Measurements from ENCODE around the gene APOL4. TPM values are rescaled to one million over a fixed set of nuclear protein-coding genes. Genes with fewer than 3 reads are reported as not detected.

APOL4 gene
- total and polyA plus RNA-seq, 2 donors (not counting 1 experiment from before 2014, with no cell fraction given), result 0.03 TPM; not detected in 1

DNA sequence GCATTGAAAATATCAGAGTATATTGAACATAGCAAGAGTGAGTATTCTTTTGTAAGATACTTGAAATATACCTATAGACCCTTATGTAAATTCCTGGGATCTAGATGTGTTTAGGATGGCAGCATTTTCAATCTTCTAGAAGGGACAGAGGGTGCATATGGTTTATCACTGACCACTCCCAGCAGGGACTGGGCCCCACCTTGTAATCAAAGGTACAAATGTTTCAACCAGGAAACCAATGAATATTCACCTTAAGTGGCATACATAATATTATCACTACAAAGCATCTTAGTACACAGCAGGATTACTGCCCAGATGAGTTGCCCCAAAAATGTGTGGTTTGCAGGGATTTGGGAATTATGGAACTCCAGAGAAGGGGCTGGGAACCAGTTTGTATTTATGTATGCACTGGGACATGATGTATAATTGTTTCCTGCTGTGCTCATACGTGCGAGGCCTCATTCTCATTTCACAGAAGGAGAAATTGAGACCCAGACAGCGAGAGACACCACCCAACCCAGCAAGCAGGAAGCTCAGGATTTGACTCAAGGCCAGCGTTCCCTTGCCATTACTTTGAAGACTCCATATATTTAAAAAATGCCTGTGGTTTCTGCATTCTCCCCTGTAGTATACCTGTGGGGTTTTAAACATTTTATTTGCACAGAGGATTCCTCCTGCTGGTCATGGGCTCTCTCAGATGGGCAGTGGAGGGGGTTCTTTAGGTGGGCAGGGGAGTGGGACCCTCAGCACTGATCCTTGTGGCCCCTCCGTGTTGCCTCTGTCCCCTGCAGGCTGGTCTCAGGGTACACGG, 5.2 kb downstream of the APOL4 start:
- H3K27me3 ChIP-seq (replicated peaks in 1 of 4; ENCODE audit: control extremely low read depth in 1 of 4, control insufficient read depth in 3 of 4, insufficient read depth in 4 of 4, low read length in 3 of 4), result peaks cover 0 to 13% (median 0%) of the 10 kb centered on the region in 4 experiments
- no peaks in the 10 kb centered on the region for H3K79me2 ChIP-seq (ENCODE audit: control insufficient read depth, insufficient read depth, low read length)
- H2AFZ ChIP-seq (ENCODE audit: insufficient read depth, low read depth, low read length, poor library complexity, severe bottlenecking), result no peak overlapping the region
- H3K27ac ChIP-seq (ENCODE audit: low read length in 2 of 2), result no peak overlapping the region
- H3K9ac ChIP-seq (ENCODE audit: low read length), result no peak overlapping the region
- peaks cover 7 to 16% of the 10 kb centered on the region in 2 donors for H3K4me1 ChIP-seq (ENCODE audit: control insufficient read depth in 2 of 2, insufficient read depth in 2 of 2, low read length in 2 of 2)
- ChIA-PET POLR2A (no interaction called here), CTCF (interaction anchor here (1.0 to 2.3 kb wide), 5 partner anchors 44 to 290 kb away, joined by 3 to 19 read pairs (median 4); no protein-coding TSS in a partner anchor)
- Mint-ChIP-seq H3K9me3 (ENCODE audit: insufficient read depth) (no peaks in the 10 kb centered on the region), H3K27ac (no peak overlapping the region), H3K27me3 (peaks cover 20% of the 10 kb centered on the region), H3K4me1 (peaks cover 19% of the 10 kb centered on the region), H3K4me3 (no peak overlapping the region)
- no peak overlapping the region for H3K4me3 ChIP-seq (ENCODE audit: control extremely low read depth in 1 of 5, extremely low read depth in 1 of 5, insufficient read depth in 1 of 5, low read depth in 2 of 5, low read length in 4 of 5)
- DNase-seq (no peak), ATAC-seq (ENCODE audit: low read depth) (no peak)
- TF ChIP-seq EZH2 (IDR thresholded peaks at IDR 0.05; ENCODE audit: borderline replicate concordance, insufficient read depth, low read depth, low read length, poor library complexity, severe bottlenecking), result no peak
- TF ChIP-seq, protein P1, sequence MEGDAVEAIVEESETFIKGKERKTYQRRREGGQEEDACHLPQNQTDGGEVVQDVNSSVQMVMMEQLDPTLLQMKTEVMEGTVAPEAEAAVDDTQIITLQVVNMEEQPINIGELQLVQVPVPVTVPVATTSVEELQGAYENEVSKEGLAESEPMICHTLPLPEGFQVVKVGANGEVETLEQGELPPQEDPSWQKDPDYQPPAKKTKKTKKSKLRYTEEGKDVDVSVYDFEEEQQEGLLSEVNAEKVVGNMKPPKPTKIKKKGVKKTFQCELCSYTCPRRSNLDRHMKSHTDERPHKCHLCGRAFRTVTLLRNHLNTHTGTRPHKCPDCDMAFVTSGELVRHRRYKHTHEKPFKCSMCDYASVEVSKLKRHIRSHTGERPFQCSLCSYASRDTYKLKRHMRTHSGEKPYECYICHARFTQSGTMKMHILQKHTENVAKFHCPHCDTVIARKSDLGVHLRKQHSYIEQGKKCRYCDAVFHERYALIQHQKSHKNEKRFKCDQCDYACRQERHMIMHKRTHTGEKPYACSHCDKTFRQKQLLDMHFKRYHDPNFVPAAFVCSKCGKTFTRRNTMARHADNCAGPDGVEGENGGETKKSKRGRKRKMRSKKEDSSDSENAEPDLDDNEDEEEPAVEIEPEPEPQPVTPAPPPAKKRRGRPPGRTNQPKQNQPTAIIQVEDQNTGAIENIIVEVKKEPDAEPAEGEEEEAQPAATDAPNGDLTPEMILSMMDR (IDR thresholded peaks at IDR 0.05), result no peak
- H3K4me2 ChIP-seq (replicated peaks; ENCODE audit: low read depth, low read length, poor library complexity, severe bottlenecking), result no peak overlapping the region
- no peaks in the 10 kb centered on the region for H3K9me3 ChIP-seq (ENCODE audit: control extremely low read depth in 1 of 3, control insufficient read depth in 2 of 3, insufficient read depth in 1 of 3, low read length in 2 of 3)
- no peaks in the 10 kb centered on the region for H4K20me1 ChIP-seq (ENCODE audit: control insufficient read depth, insufficient read depth, low read length, poor library complexity, severe bottlenecking)
- intact Hi-C loops (cut with micrococcal nuclease), result no loop called here
- H3K36me3 ChIP-seq (replicated peaks in 1 of 2; ENCODE audit: control extremely low read depth in 1 of 2, control insufficient read depth in 1 of 2, extremely low read depth in 1 of 2, insufficient read depth in 2 of 2, low read length in 1 of 2), result no peaks in the 10 kb centered on the region
- WGBS (ENCODE audit: insufficient coverage), result 57% methylated on average over 3 of the region's 6 CpGs

DNA sequence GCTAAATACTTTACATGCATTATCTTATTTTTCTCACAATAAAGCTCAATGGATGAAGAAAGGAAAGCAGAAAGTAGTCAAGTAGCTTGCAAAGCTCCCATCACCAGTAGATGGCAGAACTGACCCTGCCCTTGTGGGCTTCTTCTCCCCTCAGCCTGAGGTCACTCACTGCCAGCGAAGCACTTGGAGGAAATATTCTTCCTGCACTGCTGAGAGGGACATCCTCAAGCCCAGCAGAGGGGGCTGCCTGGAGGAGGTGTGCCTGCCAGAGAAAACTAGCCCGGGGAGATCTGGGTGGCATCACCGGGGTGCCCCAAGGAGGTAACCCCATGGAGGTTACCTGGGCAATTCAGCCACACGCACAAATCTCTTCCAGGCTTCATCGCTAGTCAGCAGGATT, 6.6 kb downstream of the APOL4 start:
- Histone ChIP-seq H3K4me2 (replicated peaks; ENCODE audit: low read depth, low read length, poor library complexity, severe bottlenecking) (no peak overlapping the region), H3K9ac (ENCODE audit: low read length) (no peak overlapping the region), H4K20me1 (ENCODE audit: control insufficient read depth, insufficient read depth, low read length, poor library complexity, severe bottlenecking) (no peaks in the 10 kb centered on the region), H3K27me3 (replicated peaks in 1 of 4; ENCODE audit: control extremely low read depth in 1 of 4, control insufficient read depth in 3 of 4, insufficient read depth in 4 of 4, low read length in 3 of 4) (peaks cover 0 to 13% (median 0%) of the 10 kb centered on the region in 4 experiments), H3K79me2 (ENCODE audit: control insufficient read depth, insufficient read depth, low read length) (no peaks in the 10 kb centered on the region), H3K4me1 (ENCODE audit: control insufficient read depth in 2 of 2, insufficient read depth in 2 of 2, low read length in 2 of 2) (peaks cover 7 to 16% of the 10 kb centered on the region in 2 donors), H3K4me3 (ENCODE audit: control extremely low read depth in 1 of 5, extremely low read depth in 1 of 5, insufficient read depth in 1 of 5, low read depth in 2 of 5, low read length in 4 of 5) (no peak overlapping the region), H3K36me3 (replicated peaks in 1 of 2; ENCODE audit: control extremely low read depth in 1 of 2, control insufficient read depth in 1 of 2, extremely low read depth in 1 of 2, insufficient read depth in 2 of 2, low read length in 1 of 2) (no peaks in the 10 kb centered on the region), H3K9me3 (ENCODE audit: control extremely low read depth in 1 of 3, control insufficient read depth in 2 of 3, insufficient read depth in 1 of 3, low read length in 2 of 3) (no peaks in the 10 kb centered on the region), H2AFZ (ENCODE audit: insufficient read depth, low read depth, low read length, poor library complexity, severe bottlenecking) (no peak overlapping the region), H3K27ac (ENCODE audit: low read length in 2 of 2) (no peak overlapping the region)
- DNase-seq (peak; percentile 47), ATAC-seq (ENCODE audit: low read depth) (peak; percentile 49)
- intact Hi-C loops (cut with micrococcal nuclease), result loop anchor here (1.0 kb wide), 1 partner anchor 82 kb away; no protein-coding TSS in a partner anchor
- TF ChIP-seq EZH2 (IDR thresholded peaks at IDR 0.05; ENCODE audit: borderline replicate concordance, insufficient read depth, low read depth, low read length, poor library complexity, severe bottlenecking), result no peak
- TF ChIP-seq, protein P1 (IDR thresholded peaks at IDR 0.05), result peak; percentile 58
- Mint-ChIP-seq H3K9me3 (ENCODE audit: insufficient read depth) (no peaks in the 10 kb centered on the region), H3K4me3 (no peak overlapping the region), H3K27me3 (peaks cover 13% of the 10 kb centered on the region), H3K4me1 (peaks cover 19% of the 10 kb centered on the region), H3K27ac (no peak overlapping the region)
- WGBS (ENCODE audit: insufficient coverage), result 53% methylated on average over 5 of the region's 5 CpGs
- ChIA-PET POLR2A (no interaction called here), CTCF (interaction anchor here (0.7 to 2.3 kb wide), 11 partner anchors 26 to 294 kb away, joined by 3 to 19 read pairs (median 6); partner anchors contain the start of gene APOL2)
